OCI-M1 (cell line): ENCODE measurements around the gene ZNF692.

Experiments
- DNase-seq: peaks from one replicate; lab custom pipeline; 2025; lab: John Stamatoyannopoulos, UW

The ZNF692 gene

DNA sequence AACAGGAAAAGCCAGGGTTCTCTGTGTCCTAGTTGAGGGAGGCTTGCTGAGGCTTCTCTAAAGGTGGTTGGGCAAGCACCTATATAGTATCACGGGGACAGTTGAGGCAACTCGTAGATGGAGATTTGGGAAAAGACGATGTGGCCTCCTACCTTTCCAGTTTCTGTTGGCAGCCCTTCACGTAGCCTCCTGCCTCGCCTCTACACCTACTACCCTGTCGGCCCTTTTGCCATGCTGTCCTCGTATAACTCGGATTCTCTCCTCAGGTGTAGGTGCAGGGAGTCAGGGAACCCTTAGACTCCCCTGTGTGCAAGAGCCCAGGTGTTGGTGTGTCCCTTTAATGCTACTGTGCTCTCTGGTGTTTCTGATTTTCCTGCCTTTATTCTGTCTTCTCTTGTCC, 10.3 kb downstream of the ZNF692 start:
- no peak for DNase-seq

DNA sequence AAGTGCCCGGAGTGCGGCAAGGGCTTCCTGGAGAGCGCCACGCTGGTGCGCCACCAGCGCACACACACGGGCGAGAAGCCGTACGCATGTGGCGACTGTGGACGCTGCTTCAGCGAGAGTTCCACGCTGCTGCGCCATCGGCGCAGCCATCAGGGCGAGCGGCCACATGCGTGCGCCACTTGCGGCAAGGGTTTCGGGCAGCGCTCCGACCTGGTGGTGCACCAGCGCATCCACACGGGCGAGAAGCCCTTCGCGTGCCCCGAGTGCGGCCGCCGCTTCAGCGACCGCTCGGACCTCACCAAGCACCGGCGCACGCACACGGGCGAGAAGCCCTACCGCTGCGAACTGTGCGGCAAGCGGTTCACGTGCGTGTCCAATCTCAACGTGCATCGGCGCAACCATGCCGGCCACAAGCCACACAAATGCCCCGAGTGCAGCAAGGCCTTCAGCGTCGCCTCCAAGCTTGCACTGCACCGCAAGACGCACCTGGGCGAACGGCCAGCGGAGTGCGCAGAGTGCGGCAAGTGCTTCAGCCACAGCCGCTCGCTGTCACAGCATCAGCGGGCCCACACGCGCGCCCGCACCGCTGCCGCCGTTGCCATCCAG, 10.8 kb downstream of the ZNF692 start:
- DNase-seq: no peak

DNA sequence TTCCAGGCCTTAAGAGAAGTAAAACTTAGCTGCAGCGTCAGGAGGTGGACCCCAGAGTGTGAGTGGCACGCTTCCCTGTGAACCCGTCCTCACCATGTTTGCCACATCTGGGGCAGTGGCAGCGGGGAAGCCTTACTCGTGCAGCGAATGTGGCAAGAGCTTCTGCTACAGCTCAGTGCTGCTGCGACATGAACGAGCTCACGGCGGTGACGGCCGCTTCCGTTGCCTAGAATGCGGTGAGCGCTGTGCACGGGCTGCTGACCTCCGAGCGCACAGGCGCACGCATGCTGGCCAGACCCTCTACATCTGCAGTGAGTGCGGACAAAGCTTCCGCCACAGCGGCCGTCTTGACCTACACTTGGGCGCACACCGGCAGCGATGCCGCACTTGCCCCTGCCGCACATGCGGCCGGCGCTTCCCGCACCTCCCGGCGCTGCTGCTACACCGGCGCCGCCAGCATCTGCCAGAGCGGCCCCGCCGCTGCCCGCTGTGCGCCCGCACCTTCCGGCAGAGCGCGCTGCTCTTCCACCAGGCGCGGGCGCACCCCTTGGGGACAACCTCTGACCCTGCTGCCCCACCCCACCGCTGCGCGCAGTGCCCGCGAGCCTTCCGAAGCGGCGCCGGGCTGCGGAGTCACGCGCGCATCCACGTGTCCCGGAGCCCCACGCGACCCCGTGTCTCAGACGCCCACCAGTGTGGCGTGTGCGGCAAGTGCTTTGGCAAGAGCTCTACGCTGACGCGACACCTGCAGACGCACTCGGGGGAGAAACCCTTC, 11.5 kb downstream of the ZNF692 start:
- no peak for DNase-seq

DNA sequence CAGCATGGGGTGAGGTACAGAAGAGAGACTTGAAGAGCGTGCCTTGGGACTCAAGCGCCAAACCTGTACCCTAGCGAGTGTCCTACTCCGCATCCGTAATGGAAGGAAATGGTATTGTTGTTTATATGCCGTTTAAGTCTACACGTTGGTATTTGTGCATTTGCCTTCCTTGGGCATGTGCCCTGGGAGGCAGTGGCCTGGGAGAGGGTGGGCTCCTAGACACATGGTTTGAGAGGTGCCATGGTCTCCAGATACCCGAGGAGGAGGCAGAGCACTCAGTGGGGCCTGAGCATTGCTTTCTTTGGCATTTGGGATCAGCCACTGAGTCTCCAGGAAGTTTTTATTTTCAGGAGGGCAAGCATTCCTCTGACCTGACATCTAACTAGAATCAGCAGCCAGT, 14.4 kb downstream of the ZNF692 start:
- DNase-seq: no peak

DNA sequence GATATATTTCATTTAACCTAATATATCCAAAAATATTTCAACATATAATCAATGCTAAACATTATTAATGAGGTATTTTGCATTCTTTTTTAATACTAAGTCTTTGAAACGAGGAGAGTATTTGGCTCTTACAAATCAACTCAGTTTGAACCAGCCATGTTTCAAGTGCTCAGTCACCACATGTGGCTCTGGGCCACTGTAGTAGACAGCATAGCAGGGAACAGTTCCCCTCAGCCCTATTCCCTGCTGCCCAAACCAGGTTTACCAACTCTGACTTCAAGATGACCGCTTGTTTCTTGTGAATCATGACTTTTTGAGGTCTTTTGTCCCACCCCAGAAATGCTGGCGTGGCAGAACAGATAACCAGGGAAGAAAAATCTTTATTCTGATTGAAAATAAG, 15.2 kb downstream of the ZNF692 start:
- no peak for DNase-seq

DNA sequence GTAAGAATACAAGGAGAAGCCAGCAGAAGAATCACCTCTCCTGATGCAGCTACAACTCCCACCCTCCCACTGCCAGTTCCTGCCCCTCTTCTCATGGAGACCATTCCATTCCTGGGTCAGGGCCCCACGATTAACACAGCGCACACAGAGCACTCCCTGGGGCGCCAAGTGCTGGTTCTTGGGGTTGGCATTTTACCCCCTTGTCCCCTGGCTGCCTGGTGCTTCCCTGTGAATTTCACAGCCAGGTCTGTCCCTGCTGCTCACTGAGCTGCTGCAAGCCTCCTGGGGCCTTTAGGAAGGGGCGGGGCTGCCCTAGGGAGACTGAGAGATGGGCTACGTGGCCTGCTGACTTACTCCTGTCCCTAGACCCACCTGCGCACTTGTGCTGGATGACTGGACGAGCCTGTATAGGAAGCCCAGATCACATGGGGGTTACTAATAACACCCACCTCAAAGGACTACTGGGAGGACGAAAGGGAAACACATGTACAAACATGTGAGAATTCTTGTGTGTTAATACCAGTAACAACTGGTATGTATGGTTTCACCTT, 16.0 kb downstream of the ZNF692 start:
- DNase-seq: no peak

DNA sequence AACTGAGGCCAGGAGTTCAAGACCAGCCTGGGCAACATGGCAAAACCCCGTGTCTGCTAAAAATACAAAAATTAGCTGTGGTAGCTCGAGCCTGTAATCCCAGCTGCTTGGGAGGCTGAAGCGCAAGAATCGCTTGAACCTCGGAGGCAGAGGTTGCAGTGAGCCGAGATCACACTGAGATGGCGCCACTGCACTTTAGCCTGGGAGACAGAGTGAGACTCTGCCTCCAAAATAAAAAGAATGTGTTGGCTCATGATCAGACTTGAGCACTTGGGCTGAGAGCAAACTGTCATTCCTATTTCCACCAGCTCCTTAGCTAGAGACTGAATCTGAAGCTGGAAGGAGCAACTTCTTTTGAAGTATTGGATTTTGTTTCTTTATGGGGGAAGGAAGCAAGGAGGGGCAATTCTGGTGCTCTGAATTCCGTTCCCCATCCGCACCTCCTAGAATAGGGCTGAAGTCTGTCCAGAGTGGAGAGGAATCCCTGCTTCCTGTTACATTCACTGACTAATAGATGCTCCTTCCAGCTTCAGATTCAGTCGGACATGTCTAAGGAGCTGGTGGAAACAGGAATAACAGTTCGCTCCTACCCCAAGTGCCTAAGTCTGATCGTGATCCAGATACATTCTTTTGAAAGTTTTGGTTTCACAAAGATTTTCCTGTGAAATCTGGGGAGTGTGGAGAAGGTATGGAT, 17.0 kb downstream of the ZNF692 start:
- DNase-seq: peak; percentile 79

DNA sequence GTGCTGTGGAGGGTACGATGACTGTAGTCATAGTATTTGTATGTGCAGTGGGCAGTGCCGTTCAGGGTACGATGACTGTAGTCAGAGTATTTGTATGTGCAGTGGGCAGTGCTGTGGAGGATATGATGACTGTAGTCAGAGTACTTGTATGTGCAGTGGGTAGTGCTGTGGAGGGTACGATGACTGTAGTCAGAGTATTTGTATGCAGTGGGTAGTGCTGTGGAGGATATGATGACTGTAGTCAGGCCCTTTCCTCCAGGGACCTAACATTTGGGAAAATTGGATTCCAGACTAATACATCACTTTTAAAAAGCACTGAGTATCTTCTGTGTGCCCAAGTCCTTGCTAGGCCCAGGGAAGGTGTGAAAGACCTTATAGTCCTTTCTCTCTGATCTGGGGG, 17.9 kb downstream of the ZNF692 start:
- DNase-seq: no peak

DNA sequence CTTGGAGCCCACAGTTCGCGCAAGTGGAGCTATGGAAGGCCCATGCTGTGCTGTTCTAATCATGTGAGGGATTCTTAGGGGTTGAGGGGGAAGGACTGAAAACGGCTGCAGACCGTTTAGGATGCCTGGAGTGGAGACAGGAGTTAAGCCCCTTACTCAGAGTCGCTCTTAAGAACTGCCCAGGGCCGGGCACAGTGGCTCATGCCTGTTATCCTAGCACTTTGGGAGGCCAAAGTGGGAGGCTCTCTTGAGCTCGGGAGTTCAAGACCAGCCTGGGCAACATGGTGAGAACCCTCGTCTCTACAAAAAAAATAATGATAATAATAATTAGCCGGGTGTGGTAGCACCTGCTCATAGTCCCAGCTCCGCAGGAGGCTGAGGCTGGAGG, 19.7 kb downstream of the ZNF692 start:
- DNase-seq: no peak

DNA sequence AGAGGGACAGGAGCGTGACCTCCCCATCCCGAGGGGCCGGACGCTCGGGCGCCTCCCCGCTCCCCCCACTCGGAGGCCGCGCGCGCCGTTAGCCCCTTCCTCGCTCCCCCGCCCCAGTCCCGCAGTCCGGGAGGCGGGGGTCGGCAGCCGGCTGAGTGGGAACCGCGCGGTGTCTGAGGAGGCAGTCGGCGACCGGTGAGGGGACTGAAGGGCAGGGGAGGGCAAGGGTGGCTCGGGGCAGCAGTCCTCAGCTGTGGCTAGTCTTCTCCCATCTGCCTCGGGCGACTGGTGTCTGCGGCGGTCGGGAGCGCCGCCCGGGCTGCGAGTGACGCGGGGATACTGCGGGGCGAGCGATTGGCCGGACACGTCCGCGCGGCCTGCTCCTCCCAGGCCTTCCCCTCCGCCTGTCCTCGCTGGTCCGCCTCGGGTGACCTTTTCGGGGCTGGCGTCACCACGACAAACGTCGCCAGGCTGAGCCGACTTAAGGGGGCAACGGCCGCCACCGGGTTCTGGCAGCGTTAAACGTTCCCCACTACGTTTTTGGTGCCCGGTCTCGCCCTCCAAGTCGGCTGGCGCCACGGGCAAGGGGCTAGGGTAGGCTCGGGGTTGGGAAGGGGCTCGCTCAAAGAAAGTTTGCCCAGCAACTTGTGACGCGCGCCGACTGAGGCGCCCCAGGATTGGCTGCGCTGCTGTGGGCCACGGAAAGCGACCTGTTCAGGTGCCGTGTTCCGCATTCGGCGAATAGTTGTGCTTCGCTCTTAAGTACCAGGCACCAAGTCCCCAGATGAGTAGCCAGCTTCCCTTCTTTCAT, 20.3 kb downstream of the ZNF692 start:
- DNase-seq: peak; percentile 96

DNA sequence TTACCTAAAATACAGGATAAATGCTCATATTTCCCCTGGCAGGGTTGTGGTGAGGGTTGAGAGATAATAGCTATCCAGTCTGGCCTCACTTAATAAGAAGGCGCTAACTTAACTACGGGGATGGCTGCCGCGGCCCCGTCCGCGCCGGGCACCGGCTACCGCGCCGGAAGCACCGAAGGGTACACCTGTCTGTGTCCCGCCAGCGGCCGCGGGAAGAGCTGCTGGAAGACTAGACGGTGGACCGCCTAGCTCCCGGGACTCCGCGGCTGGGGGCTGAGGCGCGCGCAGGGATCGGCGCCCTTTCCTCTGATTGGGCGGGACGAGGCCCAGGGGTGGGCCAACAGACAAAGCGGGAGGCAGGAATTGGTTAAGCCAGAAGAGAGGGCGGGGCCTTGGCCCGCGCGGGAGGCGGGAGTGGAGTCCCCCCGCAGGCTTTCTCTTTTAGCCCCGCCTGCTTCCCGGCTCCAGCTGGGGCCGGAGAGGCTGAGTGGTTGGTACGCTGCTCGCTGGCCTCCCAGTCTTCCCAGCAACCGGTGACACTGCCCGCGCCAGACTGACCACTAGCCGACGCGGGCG, 21.0 kb downstream of the ZNF692 start, which contains the start of gene ZNF672:
TSS of gene ZNF672 (plus strand) at position 444 of the 576 bp plus-strand sequence. CDS start 9,051 bp downstream, outside the sequence.
- DNase-seq: peak; percentile 99

DNA sequence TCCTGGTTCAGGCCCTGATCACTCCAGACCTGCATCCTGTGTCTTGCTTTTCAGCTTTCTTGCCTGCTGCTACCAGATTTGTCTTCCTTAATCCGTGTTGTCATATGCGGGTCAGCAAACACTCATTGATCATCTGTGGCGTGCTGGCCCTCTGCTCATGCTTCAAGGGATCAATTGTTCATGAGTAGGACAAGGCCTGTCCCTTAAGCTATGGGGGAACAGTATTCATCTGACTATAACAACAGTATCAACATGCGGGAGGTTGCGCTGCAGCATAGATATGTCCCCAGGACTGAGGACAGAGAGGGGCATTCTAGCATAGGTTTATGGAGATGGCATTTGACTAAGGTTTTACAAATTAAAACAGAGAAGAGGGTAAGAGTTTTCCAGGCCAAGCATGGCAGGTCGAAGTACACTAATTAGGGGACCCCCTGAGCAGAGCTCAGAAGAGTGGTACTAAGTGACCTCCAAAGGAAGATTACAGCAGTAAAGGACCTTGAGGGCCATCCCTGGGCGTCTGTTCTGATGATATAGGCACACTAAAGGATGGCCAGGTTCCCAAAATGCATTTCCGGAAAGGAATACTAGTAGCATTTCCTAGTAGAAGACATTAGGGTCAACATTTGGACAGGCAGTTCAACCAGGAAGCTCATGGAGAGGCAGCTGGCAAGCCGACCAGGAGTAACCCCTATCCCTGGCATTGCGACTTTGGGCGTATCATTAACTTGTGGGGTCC, 21.7 kb downstream of the ZNF692 start:
- DNase-seq: no peak

DNA sequence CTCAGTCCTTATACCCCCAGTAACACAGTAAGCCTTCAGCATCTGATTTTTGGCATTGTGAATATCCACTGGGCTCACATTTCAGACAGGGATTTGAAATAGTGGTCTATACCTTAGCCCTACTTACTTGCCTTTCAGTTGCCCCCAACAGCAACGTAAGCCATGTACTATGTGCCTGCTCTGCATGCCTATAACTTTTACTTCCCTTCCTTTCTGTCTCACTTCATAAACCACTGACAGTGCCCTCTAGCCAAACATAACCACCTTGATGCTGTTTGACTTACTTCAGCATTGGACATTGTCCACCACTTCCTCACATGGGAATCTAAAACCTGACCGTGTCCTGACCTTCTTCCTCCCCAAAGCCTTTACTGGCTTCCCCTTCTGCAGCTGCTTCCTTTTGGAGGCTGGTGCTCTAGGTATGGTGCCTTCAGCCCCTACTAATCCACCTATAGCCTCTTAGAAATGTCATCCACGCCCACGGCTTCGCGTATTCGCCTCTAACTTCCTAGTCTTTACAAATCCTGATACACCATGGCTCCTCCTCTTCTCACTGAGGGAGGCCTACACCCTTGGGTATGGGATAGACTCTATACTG, 24.4 kb downstream of the ZNF692 start:
- DNase-seq: peak; percentile 49

DNA sequence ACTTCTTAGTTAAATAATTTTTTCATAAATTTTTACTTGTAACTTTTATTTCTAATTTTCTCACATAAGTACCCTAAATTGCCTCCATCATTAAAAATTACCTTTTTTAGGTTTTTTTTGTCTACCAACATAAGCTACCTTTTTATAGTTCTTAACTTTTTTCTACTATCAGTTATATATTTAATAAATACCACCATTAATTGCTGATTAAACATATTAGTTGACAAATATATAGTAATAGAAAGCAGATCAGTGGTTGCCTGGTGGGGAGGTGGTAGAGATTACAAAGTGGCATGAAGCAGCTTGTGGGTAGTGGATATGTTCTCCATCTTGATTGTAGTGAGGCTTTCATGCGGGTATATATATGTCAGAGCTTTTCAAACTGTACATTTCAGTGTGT, 27.0 kb downstream of the ZNF692 start:
- DNase-seq: no peak

DNA sequence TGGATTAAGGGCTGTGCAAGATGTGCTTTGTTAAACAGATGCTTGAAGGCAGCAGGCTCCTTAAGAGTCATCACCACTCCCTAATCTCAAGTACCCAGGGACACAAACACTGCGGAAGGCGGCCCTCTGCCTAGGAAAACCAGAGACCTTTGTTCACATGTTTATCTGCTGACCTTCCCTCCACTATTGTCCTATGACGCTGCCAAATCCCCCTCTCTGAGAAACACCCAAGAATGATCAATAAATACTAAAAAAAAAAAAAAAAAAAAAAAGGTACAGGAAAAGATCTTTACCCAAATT, 28.2 kb downstream of the ZNF692 start:
- peak; percentile 42 for DNase-seq

DNA sequence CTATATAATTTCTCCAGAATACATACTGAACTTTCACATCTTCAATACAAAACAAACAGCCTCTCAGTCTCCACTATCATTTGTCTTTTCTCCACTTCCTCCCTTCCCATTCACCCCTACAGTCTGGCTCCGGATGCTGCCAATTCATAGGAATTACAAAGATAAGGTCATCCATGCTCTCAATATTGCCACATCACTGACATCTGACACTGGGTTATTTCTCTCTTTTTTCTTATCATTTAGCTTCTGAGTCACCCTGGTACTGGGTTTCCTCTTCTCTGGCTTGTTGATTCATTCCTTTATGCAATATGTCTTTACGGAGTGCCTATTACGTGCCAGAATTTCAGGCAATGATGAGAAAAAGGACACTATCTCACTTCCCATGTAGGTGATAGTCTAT, 30.0 kb downstream of the ZNF692 start:
- DNase-seq: peak; percentile 97

DNA sequence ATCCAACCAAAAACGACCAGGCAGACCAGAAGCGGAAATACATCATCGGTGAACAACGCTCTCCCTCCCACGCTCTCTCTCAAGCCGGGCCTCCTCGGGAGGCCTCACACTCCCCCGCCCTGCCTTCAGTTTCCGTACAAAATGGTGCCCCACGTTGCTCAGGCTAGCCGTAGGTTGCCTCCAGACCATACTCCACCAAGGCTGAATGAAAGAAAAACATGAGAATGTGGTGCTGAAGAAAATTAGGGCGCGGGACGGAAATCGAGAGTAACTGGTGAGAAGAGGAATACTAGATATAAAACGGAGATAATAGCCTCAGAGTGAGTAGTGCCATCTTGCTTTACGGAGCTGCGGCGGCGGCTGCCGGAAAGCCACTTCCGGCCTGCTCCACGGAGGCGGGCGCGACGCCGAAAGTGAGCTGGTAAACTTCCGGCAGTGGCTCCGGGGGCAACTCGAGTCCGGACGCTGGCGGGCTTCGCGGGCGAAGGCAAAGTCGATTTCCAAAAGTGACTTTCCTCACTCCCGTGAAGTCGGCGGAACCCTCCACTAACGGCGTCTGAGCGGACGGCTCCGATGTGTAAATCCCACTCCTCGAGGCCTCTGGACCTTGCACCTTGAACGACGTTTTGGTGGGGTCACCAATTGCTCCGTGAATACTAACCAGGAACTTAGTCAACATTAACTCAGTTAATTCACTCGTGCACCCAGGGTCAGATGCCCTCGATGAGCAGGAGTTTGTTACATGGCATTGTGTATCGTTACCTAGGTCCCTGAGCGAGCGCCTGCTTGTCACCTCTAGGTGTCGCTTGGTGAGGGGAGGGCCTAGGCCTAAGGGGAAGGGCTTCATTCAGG, 32.8 kb downstream of the ZNF692 start, which contains the start of gene SH3BP5L:
TSS of gene SH3BP5L (minus strand) at position 7 of the 852 bp plus-strand sequence. CDS start 980 bp downstream, outside the sequence.
- peak; percentile 98 for DNase-seq

DNA sequence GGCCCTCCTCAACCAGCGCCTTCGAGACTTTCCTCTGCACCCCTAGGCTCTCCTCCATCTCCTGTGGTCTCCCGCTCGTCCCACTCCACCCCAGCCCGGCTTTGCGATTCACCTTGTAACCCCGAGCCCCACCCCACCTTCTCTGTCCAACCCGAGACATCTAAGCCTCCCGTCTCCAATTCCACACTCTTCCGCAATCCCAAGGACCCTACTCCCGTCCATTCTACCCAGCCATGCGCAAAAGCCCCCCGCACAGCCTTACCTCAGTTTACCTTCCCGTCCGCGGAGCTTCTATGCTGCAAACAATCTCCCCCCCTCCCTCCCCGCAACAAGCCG, 33.3 kb downstream of the ZNF692 start:
- DNase-seq: no peak

DNA sequence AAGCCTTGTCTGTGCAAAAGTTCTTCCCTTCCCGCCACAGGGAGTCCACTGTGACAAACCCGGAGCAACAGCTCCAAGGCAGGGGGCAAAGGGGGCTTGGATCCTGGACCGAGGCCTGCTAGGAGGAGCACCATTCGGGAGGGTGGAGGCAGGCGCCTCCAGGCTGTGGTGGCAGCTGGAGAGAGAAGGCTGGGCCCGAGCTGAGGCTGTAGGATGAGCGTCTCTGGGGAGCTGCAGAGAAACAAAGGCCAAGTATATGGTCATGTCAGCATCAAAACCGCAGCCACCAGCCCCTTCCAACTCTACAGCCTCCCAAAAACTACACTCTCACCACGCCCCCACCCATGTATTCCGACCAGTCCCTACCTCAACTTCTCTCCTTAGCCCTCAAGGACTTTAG, 33.7 kb downstream of the ZNF692 start:
- no peak for DNase-seq

DNA sequence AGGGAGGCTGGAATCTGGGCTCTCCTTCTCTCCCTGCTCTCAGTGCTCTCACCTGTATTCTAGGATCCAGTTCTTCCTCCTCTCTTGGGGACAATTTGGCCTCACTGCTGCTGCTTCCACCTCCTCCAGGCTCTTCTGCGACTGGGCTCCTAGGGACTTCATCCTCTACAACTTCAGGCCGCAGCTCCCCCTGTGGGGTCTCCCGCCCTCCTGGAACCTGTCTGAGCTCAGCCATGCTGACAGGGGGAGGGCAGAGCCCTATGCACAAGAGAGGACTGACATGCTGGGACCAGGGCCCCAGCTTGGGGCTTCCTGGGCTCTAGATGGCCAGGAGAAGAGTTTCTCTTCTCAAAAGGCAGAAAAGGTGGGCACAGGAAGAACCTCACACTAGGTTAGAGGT, 34.2 kb downstream of the ZNF692 start:
- DNase-seq: no peak
